ENCODE results near the gene NRIP1.
"Not testable (repeated sequence)": the region's sequence is repeated elsewhere in the genome, so short reads cannot be mapped to it uniquely, and the experiment has no call there.

DNA sequence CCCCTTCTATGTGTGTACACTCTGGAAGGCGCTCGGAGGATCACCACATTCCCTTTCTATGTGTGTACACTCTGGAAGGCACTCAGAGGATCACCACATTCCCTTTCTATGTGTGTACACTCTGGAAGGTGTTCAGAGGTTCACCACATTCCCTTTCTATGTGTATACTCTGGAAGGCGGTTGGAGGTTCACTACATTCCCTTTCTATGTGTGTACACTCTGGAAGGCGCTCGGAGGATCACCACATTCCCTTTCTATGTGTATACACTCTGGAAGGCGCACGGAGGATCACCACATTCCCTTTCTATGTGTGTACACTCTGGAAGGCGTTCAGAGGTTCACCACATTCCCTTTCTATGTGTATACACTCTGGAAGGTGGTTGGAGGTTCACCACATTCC, 33.9 kb downstream of the NRIP1 start:
- TF ChIP-seq CTCF (IDR thresholded peaks at IDR 0.05 in 2 of 3, conservative IDR thresholded peaks at IDR 0.05 in 1 of 3; ENCODE audit: borderline replicate concordance in 1 of 3, insufficient read depth in 1 of 3, low read depth in 2 of 3, low read length in 2 of 3); SRF (IDR thresholded peaks at IDR 0.05; ENCODE audit: low read depth); SIN3A (IDR thresholded peaks at IDR 0.05; ENCODE audit: low read depth); POLR2A (IDR thresholded peaks at IDR 0.05; ENCODE audit: borderline replicate concordance, extremely low read depth, insufficient read depth, insufficient read length); CBX3 (IDR thresholded peaks at IDR 0.05; ENCODE audit: low read depth); EZH2 (IDR thresholded peaks at IDR 0.05); POLR2AphosphoS5 (IDR thresholded peaks at IDR 0.05; ENCODE audit: low read depth, low read length); FOSL1 (IDR thresholded peaks at IDR 0.05; ENCODE audit: low read depth); JUND (IDR thresholded peaks at IDR 0.05); EZH2phosphoT487 (IDR thresholded peaks at IDR 0.05; ENCODE audit: borderline replicate concordance); EGR1 (IDR thresholded peaks at IDR 0.05; ENCODE audit: low read depth); ZBTB33 (IDR thresholded peaks at IDR 0.05; ENCODE audit: extremely low read depth, insufficient replicate concordance, low read length): not testable (repeated sequence)
- TF ChIP-seq, protein P1, sequence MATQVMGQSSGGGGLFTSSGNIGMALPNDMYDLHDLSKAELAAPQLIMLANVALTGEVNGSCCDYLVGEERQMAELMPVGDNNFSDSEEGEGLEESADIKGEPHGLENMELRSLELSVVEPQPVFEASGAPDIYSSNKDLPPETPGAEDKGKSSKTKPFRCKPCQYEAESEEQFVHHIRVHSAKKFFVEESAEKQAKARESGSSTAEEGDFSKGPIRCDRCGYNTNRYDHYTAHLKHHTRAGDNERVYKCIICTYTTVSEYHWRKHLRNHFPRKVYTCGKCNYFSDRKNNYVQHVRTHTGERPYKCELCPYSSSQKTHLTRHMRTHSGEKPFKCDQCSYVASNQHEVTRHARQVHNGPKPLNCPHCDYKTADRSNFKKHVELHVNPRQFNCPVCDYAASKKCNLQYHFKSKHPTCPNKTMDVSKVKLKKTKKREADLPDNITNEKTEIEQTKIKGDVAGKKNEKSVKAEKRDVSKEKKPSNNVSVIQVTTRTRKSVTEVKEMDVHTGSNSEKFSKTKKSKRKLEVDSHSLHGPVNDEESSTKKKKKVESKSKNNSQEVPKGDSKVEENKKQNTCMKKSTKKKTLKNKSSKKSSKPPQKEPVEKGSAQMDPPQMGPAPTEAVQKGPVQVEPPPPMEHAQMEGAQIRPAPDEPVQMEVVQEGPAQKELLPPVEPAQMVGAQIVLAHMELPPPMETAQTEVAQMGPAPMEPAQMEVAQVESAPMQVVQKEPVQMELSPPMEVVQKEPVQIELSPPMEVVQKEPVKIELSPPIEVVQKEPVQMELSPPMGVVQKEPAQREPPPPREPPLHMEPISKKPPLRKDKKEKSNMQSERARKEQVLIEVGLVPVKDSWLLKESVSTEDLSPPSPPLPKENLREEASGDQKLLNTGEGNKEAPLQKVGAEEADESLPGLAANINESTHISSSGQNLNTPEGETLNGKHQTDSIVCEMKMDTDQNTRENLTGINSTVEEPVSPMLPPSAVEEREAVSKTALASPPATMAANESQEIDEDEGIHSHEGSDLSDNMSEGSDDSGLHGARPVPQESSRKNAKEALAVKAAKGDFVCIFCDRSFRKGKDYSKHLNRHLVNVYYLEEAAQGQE (IDR thresholded peaks at IDR 0.05; ENCODE audit: low read depth) = not testable (repeated sequence)

All from HCT116 (cell line).